Lower leg skin (tissue), 3 donors: Measurements from ENCODE around the gene FTO.

Experiments
- CTCF ChIP-seq, 3 donors: fragments of 450-650 bp; IDR thresholded peaks; one replicate each; pipeline ENCODE4 v1.5.1; 2016; ENCODE audit warnings: antibody characterized with exemption in 3 of 3, mild to moderate bottlenecking in 3 of 3, moderate library complexity in 2 of 3
- POLR2A ChIP-seq, 2 donors: fragments of 450-650 bp; IDR thresholded peaks; one replicate each; pipeline ENCODE4 v1.6.1; 2016 to 2017; ENCODE audit warnings: antibody characterized with exemption in 2 of 2, mild to moderate bottlenecking in 1 of 2, moderate library complexity in 1 of 2

GRCh38 chr16:53816211-53816836 is 112.4 kb downstream of the FTO start:
- TF ChIP-seq CTCF (IDR thresholded peaks at IDR 0.05) (no peak), POLR2A (IDR thresholded peaks at IDR 0.05) (no peak)
